Measurements from ENCODE around the gene PAGE4.
A peak's percentile ranks its signal among the peaks of the same experiment; 100 is the strongest.

The PAGE4 gene

DNA sequence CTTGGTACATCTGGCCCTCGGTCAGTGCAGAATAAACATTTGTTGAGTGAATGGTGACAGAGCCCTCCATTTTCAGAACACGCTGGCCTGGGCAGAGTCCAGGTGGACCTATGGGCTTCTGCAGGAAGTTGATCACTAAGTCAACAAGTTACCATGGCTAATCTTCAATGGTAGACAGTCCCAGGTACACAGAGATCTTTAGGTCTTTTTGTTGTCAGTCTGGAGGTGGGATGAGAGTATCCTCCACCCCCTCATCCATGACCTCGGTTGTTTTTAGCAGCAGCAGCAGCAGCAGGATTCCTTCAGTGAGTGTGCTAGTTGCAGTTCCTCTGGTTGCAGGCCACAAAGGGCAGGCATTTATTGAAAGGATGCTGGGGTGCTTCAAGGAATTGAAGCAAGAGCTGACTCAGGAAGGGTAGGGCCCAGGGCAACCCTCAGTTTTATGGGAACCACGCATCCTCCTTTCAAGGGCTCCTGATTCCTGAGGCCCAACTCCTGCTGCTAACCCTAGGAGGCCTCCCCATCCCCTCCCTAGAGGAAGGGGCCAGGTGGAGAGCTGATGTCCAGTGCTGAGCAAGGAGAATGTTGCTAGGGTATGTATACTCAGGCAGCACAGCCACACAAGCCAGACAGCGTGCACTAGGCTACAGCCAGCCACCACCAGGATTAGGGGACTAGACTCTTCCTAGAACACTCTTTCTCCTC is 48.4 kb downstream of the PAGE4 start:
- no peak for DNase-seq

GRCh38 chrX:49878128-49878833 is 49.2 kb downstream of the PAGE4 start:
- no peak for DNase-seq

DNA sequence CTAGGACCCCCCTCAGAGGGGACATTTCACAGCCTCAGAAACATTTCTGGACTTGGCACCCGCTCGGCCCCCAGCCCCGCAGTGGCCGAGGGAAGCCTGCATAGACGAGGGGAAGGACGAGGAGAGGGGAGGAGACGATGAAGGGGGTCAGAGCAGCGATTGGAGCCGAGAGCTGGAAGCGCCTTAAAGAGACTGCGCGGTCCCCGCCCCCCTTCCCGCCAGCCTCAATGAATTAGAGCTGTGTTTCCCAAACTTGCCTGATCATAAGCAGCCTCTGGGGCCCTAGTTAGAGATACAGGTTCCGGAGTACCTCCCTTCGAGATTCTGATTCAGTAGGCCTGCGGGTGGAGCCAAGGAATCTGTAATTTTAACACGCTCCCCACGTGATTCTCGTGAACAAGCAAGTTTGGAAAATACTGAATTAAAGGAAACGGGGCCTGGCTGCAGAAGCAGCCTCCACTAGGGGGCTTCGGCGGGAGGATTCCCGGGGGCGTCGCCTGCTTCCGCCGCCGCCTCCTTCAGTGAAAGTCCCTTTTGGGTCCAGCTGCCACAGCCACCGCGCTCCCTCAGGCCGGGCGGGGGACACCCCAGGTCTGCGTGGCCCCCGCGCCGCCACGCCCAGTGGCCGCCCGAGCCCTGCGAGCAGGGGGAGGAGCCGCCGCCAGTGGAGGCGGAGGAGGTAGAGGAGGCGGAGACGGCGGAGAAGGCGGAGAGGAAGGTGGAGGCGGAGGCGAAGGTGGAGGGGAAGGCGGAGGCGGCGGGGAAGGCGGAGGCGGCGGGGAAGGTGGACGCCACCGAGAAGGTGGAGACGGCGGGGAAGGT is 49.9 kb downstream of the PAGE4 start, which contains the start of gene USP27X:
USP27X (plus strand) TSS at position 651 of the 822 bp plus-strand sequence. CDS start 824 bp downstream, outside the sequence.
- peak; percentile 33 for DNase-seq

DNA sequence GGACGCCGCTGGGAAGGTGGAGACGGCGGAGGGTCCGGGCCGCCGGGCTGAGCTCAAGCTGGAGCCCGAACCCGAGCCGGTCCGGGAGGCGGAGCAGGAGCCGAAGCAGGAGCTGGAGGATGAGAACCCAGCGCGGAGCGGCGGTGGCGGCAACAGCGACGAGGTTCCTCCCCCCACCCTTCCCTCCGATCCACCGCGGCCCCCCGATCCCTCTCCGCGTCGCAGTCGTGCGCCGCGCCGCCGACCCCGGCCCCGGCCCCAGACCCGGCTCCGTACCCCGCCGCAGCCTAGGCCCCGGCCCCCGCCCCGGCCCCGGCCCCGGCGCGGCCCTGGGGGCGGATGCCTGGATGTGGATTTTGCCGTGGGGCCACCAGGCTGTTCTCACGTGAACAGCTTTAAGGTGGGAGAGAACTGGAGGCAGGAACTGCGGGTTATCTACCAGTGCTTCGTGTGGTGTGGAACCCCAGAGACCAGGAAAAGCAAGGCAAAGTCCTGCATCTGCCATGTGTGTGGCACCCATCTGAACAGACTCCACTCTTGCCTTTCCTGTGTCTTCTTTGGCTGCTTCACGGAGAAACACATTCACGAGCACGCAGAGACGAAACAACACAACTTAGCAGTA is 50.7 kb downstream of the PAGE4 start:
- DNase-seq = no peak

GRCh38 chrX:49880668-49881067 is 51.6 kb downstream of the PAGE4 start:
- no peak for DNase-seq

Data from NCI-H2029 treated with DMSO at 0.1 percent for 48 hours (cell line).